Daoy (cell line): ENCODE results near the gene SVOP. TPM values are rescaled to one million over a fixed set of nuclear protein-coding genes. Genes with fewer than 3 reads are reported as not detected.

Source experiments
- DNase-seq: peaks from one replicate; pipeline ENCODE4 v3.0.0-alpha.2; 2015; ENCODE audit warnings: low read depth
- total RNA-seq: library from RNA; depleted of rRNA; stranded (reverse); fragments of >200 nt; shearing (Covaris generic); gene quantifications from 2 replicates; pipeline ENCODE4 v1.2.3, GENCODE V29; 2014

The SVOP gene
- total RNA-seq, 1 experiment from 2014 or later: not detected

- DNase-seq: no peak
Measured at GRCh38 chr12:108977360-108977759, 43.5 kb downstream of the SVOP start.

GRCh38 chr12:108975024-108975593 lies 45.8 kb downstream of the SVOP start:
- DNase-seq: no peak

DNA sequence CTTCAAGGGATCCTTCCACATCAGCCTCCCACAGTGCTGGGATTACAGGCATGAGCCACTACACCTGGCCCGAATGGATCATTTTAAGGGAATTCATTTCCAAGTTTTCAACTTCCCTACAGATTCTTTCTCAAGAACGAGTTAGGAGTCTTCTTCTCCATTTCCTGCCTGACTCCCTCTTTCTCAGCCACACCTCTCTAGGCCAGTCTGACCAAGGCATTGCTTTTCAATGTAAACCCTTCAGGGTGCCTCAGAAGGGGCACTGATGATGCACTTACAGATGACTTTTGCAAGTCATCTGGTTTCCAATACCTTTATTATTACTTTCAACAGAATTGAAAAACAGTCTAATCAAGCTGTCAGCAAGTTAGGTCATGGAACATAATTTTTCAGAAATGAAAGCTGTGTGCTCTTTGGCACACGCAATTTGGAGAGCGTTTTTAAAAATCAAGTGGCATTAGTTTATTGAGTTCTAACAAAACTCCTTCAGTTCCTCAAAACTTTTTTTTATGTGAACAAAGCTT lies 47.2 kb downstream of the SVOP start:
- DNase-seq: no peak

DNA sequence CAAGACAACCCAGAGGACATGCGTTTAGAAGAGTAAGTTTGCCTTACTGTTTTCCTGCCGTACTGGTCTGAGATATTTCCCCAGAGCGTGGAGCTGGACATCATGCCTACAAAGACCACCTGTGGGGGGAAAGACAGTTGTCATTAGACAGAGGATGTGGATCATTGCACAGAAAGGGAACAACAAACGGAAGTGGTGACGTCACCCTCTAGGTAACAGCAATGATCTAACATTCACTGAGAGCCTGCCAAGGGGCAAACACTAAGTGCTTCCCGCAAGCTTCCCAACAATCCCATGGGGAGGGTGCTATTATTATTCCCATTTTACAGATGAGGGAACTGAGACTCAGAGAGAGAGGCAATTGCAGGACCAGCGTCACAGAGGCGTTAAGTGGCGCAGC lies 48.5 kb downstream of the SVOP start:
- peak; percentile 58 for DNase-seq

GRCh38 chr12:108969622-108970021 lies 51.2 kb downstream of the SVOP start:
- no peak for DNase-seq

DNA sequence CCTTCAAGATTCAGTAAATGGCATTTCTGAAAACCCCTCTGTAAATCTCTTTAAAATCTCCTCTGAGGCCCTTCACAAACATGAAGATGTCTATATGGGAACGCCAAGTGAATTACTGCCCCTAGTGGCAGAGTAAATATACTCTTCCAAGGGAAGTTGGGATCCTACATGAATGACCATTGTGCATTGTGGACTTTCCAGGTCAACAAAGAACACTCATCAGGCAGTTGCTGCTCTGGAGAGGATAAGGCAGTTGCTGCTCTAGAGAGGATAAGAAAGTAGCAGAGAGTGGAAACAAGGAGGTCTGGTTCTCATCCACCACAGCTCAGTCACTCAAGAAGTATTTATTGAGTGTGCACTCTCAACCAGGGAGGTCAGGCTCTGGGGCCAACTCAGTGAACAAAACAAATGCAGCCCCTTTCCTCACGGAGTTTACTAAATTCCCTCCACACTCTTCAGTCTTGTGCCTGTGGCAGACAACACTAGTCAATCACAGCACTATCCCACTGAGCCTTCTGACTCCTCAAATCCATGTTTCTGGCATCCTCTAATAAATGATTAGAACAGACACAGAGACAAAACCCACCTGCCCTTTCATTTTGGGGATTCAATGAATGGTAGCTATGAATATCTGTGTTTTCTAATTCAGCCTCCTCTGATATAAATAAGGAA lies 52.9 kb downstream of the SVOP start:
- DNase-seq: no peak

- no peak for DNase-seq
Measured at GRCh38 chr12:108966378-108967151, 54.3 kb downstream of the SVOP start.

GRCh38 chr12:108965886-108966285 lies 55.0 kb downstream of the SVOP start:
- DNase-seq: no peak

DNA sequence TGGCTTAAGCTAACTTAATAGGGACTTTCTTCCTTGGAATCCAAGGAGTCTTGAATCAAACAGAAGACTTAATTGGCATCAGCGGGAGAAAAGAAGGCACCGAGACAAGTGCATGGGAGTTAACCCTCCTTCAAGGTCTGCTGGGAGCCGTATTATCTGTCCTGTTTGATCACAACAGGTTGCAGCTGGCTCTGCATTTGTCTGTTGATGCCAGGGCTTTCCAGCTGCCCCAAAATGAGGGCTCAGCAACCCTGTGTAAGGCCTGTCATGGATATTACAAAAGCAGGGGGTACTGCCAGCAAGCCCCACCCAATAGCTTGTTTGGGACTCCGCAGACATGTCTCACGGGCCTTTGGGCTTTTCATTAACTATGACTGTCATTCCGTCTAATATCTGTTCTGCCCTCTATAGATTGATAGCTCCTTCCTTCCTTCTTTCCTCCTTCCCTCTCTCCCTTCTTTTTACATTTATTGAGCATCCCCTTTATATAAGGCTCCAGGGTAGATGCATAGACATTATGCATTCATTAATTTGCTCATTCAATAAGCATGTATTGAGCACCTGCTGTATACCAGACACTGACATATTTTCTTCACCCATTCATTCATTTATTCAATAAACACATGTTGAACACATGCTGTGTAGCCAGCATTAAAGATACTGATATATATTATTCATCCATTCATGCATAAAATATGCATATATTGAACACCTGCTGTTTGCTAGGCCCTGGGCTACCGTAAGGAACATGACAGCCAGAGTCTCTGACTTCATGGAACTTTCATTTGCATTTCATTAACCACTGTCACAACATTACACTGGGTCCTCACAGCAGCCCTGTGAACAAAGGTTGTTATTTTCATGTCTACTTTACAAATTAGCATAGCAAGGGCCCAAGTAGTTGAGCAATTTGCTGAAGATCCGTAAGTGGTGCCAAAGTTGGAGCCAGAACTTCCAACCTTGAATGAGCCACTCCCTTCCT lies 56.2 kb downstream of the SVOP start:
- DNase-seq: no peak

- no peak for DNase-seq
Measured at GRCh38 chr12:108962256-108962655, 58.6 kb downstream of the SVOP start.

GRCh38 chr12:108959748-108960655 lies 60.9 kb downstream of the SVOP start:
- no peak for DNase-seq

GRCh38 chr12:108955225-108955835 lies 65.5 kb downstream of the SVOP start:
- DNase-seq: peak; percentile 79

DNA sequence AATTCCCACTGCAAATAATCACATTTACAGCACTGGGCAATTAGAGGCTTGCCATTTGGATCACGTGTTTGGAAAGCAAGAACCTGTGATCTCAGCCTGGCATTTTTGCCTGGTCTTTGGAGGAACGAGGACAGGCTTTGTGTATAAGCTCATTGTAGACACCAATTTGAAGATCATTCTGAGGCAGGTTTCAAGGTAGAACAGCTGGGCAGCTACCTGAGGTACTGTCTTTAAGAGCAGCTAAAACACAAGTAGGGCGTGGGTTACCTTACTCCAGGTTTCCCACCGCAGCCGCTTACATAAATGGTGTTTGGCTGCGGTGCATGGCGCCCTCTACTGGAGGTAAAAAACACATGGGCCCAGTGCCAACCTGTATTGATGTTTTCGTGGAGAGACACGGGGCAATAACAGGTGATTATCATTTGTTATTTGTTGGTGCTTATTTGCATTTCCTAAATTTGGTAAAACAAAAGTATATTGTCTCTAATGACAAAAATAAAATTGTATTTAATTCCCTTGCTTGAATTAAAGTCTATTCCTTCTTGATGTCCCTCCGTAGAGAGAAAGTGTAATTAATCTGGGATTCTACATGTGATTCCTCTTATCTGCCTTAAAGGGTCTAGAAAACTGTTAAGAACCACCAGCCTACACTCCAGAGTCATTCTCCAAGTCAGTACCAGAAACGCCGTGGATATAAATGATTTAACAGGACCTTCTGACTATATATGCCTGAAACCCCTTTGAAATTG lies 69.7 kb downstream of the SVOP start:
- peak; percentile 68 for DNase-seq

- no peak for DNase-seq
Measured at GRCh38 chr12:108949976-108950375, 70.9 kb downstream of the SVOP start.

DNA sequence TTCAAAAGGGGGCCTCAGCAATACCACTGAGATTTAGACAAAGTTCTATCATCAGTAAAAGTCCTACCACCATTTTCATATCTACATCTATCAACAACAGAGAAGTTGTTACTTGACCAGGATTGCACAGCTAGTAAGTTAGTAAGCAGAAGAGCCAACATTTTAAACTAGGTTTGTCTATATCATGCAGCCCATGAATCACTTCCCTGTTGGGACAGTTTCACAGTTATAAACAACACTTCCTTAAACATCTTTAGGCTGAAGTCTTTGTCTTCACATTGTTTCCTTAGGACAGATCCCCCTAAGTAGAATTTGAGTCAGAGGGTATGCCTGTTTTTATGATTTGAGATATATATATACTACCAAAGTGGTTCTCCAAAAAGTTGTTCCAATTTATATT lies 72.5 kb downstream of the SVOP start:
- no peak for DNase-seq

GRCh38 chr12:108947097-108947496 lies 73.8 kb downstream of the SVOP start:
- DNase-seq: no peak

DNA sequence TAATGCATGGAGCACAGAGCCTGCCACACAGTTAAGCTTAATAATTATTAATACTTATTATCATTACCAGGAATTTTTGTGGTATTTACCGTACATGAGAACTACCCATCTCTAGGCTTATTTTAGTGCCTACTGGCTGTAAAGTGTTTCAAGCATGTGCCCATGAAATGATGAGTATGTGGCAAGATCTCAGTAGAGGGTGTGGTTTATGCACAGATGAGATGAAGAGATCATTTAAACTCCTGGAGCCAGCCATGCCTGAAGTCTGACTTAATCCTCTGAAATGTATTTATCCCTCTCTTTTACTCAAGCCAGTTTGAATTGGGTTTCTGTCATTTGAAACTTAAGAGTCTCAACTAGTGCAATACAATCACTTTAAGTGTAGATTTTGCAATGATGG lies 80.7 kb downstream of the SVOP start:
- DNase-seq: no peak

DNA sequence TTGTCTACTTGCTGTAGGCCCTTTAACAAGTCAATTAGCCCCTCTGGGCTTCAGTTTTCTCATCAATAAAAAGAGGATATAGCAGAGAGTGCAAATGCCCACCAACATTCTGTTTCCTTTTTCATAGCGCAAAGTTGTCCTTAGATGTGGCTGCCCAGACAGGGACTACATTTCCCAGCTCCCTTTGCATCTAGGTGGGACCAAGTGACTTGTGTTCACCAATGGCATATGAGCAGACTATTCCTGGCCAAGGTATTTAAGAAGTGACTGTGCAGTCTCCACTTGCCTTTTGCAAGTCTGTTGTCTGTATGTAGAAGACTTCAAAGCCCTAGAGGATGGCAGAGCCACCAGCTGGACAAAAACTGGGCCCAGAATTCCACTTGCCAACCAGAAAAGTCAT lies 81.3 kb downstream of the SVOP start:
- peak; percentile 36 for DNase-seq

- DNase-seq: no peak
Measured at GRCh38 chr12:108938247-108938924, 82.5 kb downstream of the SVOP start.
